ENCODE results near the gene DRAP1. TPM values are rescaled to one million over a fixed set of nuclear protein-coding genes. Genes with fewer than 3 reads are reported as not detected.

The DRAP1 gene
- total and polyA plus RNA-seq, 9 of the 15 experiments (the other 6 are each of a cell fraction or from before 2014, with no cell fraction given): 9.6 to 200 (median 92.9) TPM

DNA sequence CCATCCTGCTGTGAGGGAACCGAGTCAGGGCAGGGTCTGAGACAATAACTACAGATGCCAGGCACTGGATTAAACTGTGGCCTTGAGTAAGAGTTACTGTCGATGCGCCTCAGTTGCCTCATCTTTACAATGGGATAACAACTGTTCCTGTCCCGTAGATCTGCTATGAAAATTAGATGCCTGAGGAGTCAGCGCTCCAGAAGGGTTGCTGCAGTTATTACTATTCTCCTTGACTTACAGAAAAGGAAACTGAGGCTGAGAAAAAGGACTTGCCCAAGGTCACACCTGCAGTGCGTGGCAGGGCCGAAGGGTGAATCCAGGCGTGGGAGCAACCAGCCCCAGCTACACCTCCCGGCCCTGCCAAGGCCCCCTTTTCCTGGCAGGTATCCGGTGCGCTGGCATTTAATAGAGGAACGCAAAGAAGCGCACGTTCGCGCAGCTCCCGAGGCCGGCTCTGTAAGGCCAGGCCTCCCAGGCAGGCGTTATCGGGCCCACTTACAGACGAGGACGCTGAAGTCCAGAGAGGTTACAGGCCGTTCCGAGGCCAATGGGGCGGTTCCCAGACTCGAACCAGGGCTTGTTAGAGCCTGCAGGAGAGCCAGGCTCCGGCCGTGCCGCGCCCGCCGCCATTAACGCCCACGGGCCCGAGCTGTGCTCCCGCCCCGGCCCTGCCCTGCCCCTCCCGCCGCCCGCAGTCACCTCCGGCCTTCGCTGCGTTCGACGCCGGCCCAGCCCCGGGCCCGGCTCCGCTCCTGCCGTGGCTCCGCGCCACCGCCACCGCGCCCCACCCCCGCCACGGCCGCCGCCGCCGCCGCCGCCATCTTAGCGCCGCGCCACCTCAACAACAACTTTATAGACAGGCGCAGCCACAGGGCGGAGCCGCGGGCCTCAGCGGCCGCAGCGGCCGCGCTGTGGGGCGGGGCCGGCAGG lies 750 bp upstream of the DRAP1 start, which contains the start of gene C11orf68 (continued):
- TF ChIP-seq PCBP1 (IDR thresholded peaks at IDR 0.05; ENCODE audit: low read depth, low read length, poor library complexity, severe bottlenecking) (peak; percentile 28), MTA2 (IDR thresholded peaks at IDR 0.05; ENCODE audit: low read depth) (no peak), TAF1 (IDR thresholded peaks at IDR 0.05; ENCODE audit: control insufficient read depth, extremely low read depth, insufficient read depth, low read length, severe bottlenecking) (peak; percentile 81)

DNA sequence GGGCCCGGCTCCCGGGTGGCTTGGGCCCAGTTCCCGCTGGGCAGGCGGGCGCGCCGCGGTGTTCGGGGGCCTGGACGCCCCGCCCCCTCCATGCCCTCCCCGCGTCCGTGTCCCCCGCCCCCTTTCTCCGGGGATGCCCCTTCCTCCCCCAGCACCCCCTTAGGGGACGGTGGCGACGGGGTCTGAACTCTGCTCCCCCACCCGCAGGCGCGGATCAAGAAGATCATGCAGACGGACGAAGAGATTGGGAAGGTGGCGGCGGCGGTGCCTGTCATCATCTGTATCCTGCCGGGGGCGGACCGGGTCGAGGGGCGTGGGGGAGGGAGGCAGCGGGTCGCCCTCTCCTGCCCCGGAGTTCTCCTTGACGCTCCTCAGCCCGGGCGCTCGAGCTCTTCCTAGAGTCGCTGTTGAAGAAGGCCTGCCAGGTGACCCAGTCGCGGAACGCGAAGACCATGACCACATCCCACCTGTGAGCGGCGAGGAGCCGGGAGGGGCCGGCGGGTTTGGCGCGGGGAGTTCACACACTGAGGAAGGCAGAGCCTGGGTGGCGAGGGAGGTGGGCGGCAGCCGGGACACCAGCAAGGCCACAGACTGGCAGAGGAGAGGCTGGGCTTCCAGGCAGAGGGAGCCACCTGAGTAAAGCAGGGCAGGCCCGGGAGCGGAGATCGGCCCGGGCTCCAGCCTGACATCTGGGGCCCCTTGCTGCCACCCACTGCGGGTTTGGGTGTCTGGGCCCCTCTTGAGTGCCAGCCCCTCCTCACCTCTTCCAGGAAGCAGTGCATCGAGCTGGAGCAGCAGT lies 546 bp downstream of the DRAP1 start:
- Histone ChIP-seq H3K4me1 (replicated peaks in 1 of 2; ENCODE audit: control insufficient read depth in 2 of 2, insufficient read depth in 2 of 2, low read length in 2 of 2) (peaks cover 25 to 63% of the 10 kb centered on the region in 2 experiments), H3K9me3 (replicated peaks; ENCODE audit: control insufficient read depth, insufficient read depth, low read depth, low read length) (no peaks in the 10 kb centered on the region), H3K4me3 (peak overlapping the region; percentile 98), H4K20me1 (replicated peaks; ENCODE audit: control insufficient read depth, insufficient read depth, low read length) (no peaks in the 10 kb centered on the region), H3K79me2 (ENCODE audit: control insufficient read depth, insufficient read depth, low read length) (peaks cover 31% of the 10 kb centered on the region), H3K36me3 (ENCODE audit: control insufficient read depth, insufficient read depth, low read length) (peaks cover 31% of the 10 kb centered on the region; the same call in 1 of the 3 replicates), H3K4me2 (ENCODE audit: insufficient read depth, low read length) (peak overlapping the region; percentile 75), H3K27me3 (ENCODE audit: control insufficient read depth in 2 of 2, insufficient read depth in 2 of 2, low read length in 2 of 2) (no peaks in the 10 kb centered on the region), H3K9me1 (ENCODE audit: control insufficient read depth, insufficient read depth, low read length) (no peaks in the 10 kb centered on the region), H3K27ac (ENCODE audit: extremely low read depth, low read depth, low read length) (peak overlapping the region; percentile 62; the same call in 1 of the 3 replicates), H2AFZ (ENCODE audit: low read depth, low read length) (peak overlapping the region; percentile 90), H3K9ac (ENCODE audit: insufficient read depth in 1 of 2, low read depth in 2 of 2, low read length in 2 of 2) (peak overlapping the region; percentile 46 to 91; a peak in 3 of 4 replicates)
- 5% methylated on average over 35 of the region's 60 CpGs for WGBS (ENCODE audit: insufficient coverage, low coverage, missing lambda C conversion rate)
- ATAC-seq (peak; percentile 44), FAIRE-seq (no peak), DNase-seq (ENCODE audit: extremely low read depth in 1 of 4, low spot score in 3 of 4) (peak in 3 of 4 experiments; percentile 64 to 84 (median 82))
- in situ Hi-C loops (cut with MboI): no loop called here
- intact Hi-C loops (cut with micrococcal nuclease): loop anchor here (1.0 kb wide), 1 partner anchor 42 kb away; the partner anchor contains the start of gene SART1
- ChIA-PET POLR2A (no interaction called here), CTCF (ENCODE audit: low intra/inter-chr PET ratio) (interaction anchor here (1.5 kb wide), 1 partner anchor 31 kb away, joined by 7 read pairs; the partner anchor contains the start of gene FIBP)
- BruUV-seq (replicated peaks): TSS peak; percentile 70
- TF ChIP-seq, protein P1, sequence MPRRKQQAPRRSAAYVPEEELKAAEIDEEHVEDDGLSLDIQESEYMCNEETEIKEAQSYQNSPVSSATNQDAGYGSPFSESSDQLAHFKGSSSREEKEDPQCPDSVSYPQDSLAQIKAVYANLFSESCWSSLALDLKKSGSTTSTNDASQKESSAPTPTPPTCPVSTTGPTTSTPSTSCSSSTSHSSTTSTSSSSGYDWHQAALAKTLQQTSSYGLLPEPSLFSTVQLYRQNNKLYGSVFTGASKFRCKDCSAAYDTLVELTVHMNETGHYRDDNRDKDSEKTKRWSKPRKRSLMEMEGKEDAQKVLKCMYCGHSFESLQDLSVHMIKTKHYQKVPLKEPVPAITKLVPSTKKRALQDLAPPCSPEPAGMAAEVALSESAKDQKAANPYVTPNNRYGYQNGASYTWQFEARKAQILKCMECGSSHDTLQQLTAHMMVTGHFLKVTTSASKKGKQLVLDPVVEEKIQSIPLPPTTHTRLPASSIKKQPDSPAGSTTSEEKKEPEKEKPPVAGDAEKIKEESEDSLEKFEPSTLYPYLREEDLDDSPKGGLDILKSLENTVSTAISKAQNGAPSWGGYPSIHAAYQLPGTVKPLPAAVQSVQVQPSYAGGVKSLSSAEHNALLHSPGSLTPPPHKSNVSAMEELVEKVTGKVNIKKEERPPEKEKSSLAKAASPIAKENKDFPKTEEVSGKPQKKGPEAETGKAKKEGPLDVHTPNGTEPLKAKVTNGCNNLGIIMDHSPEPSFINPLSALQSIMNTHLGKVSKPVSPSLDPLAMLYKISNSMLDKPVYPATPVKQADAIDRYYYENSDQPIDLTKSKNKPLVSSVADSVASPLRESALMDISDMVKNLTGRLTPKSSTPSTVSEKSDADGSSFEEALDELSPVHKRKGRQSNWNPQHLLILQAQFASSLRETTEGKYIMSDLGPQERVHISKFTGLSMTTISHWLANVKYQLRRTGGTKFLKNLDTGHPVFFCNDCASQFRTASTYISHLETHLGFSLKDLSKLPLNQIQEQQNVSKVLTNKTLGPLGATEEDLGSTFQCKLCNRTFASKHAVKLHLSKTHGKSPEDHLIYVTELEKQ (CRISPR knock-in tag; IDR thresholded peaks at IDR 0.05): no peak
- TF ChIP-seq ZNF589 (CRISPR knock-in tag; IDR thresholded peaks at IDR 0.05; ENCODE audit: low read depth) (0 out of 2 replicates have a peak, but pooled peaks have one; percentile 45), L3MBTL2 (IDR thresholded peaks at IDR 0.05) (no peak), ETS2 (tag; IDR thresholded peaks at IDR 0.05; ENCODE audit: borderline replicate concordance, poor library complexity, severe bottlenecking) (peak; percentile 4), SIN3A (IDR thresholded peaks at IDR 0.05; ENCODE audit: borderline replicate concordance in 2 of 2, control insufficient read depth in 1 of 2, low read depth in 2 of 2, low read length in 2 of 2) (peak in 1 of 2 experiments; percentile 52; a peak in 1 of 4 replicates), EGR1 (conservative IDR thresholded peaks at IDR 0.05) (peak; percentile 74), BCOR (IDR thresholded peaks at IDR 0.05) (no peak), BRCA1 (IDR thresholded peaks at IDR 0.05) (no peak), BRCA1 (CRISPR knock-in tag; IDR thresholded peaks at IDR 0.05) (0 out of 2 replicates have a peak, but pooled peaks have one; percentile 7)
- TF ChIP-seq, protein P2, sequence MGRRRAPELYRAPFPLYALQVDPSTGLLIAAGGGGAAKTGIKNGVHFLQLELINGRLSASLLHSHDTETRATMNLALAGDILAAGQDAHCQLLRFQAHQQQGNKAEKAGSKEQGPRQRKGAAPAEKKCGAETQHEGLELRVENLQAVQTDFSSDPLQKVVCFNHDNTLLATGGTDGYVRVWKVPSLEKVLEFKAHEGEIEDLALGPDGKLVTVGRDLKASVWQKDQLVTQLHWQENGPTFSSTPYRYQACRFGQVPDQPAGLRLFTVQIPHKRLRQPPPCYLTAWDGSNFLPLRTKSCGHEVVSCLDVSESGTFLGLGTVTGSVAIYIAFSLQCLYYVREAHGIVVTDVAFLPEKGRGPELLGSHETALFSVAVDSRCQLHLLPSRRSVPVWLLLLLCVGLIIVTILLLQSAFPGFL (CRISPR knock-in tag; IDR thresholded peaks at IDR 0.05): no peak
